ENCODE data around the gene PXMP4.

The PXMP4 gene

DNA sequence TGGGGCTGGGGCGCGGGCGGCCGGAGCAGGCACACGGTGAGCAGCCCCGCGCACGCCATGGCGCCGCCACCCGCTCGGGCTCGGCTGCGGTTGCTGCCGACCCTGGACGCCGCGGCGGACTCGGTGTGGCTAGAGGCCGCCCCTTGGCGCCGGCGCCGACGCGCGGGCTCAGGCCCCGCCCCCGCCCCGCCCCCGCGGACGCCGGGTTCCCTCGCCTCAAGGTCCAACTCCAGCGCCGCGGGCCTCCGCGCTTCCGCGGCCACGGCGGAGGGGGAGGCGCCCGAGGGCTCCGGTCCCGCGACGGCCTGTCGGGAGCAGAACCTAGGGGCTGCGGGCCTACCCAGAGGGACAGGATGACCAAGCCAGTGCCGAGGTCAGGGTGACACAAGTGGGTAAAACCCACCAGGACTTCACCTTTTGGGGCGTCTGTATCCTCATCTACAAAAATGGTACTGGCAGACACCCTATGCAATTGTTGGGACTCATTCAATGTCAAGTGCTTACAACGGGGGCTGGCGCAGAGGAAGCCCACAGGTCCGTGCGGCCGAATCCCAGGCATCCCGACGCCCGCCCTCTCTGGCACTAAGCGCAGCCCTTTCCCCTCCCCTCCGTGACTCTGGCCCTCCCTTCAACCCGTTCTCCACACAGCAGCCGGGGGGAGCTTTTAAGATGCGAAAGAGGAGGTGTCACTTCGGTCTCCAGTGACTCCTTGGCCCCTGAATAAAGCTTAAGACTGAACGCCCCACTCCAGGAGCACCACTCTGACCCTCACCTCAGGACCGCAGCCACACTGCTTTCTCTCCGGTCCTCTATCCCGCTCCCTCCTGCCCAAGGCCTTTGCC, 45.6 kb downstream of the PXMP4 start, which contains the start of gene NECAB3:
TSS of gene NECAB3 (minus strand) at position 135 of the 842 bp plus-strand sequence. CDS start at position 59, 76 bp downstream.
- TF ChIP-seq EGR1 (IDR thresholded peaks at IDR 0.05) (no peak; the same call in 1 of the 2 replicates), RAD21 (IDR thresholded peaks at IDR 0.05; ENCODE audit: low read depth) (no peak), CEBPB (IDR thresholded peaks at IDR 0.05) (no peak), TCF12 (IDR thresholded peaks at IDR 0.05; ENCODE audit: low read depth) (no peak), NFIC (IDR thresholded peaks at IDR 0.05) (no peak), YY1 (IDR thresholded peaks at IDR 0.05; ENCODE audit: low read depth) (peak; percentile 38; the same call in 1 of the 2 replicates), TEAD4 (IDR thresholded peaks at IDR 0.05) (no peak), CREB1 (IDR thresholded peaks at IDR 0.05; ENCODE audit: low read depth) (no peak), ZBTB7A (IDR thresholded peaks at IDR 0.05; ENCODE audit: low read depth) (no peak), FOXM1 (IDR thresholded peaks at IDR 0.05; ENCODE audit: borderline replicate concordance, low read depth) (no peak), EP300 (IDR thresholded peaks at IDR 0.05; ENCODE audit: borderline replicate concordance) (peak; percentile 19; the same call in 1 of the 2 replicates)
- TF ChIP-seq, protein P1, sequence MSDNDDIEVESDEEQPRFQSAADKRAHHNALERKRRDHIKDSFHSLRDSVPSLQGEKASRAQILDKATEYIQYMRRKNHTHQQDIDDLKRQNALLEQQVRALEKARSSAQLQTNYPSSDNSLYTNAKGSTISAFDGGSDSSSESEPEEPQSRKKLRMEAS (IDR thresholded peaks at IDR 0.05): peak; percentile 70

DNA sequence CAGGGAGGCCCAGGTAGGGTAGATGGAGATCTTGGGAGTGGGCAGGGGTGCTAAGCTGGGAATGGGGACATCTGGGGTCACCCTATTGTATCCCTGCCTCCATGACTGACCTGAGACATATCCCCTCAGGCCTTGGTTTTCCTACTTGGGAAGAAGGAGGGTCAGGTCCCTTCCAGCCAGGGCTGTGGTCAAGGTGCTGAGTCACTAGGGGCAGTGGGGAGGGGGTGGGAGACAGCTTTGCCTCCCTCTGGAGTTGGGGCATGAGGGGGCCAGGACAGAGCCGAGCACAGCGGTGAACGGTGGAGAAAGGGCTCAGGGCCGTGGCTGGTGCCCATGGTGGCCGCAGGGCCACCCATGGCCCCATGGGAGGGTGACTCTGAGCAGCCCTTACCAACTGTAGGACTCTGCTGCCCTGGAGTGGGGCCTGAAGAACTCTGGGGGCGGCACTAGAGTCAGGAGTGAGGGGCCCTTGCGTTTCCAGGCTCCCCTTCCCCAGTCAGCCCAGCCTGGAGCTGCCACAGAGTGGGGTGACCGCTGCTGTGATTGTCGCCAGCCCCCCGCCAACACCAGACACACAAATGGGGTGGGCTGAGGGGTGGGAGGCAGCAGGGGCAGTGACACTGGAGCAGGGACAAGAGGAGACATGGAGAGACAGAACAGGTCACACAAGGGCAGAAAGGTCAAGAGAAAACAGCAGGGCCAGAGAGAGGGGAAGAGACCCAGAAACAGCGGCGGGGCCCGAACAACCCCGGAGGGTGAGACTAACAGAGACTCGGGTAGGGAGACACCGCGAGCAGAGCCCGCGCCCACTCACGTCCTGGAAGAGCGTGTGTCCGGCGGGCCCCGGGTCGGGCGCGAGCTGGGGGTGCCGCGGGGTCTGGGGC, 46.5 kb downstream of the PXMP4 start:
- TF ChIP-seq CREB1 (IDR thresholded peaks at IDR 0.05; ENCODE audit: low read depth) (no peak), EGR1 (IDR thresholded peaks at IDR 0.05) (0 out of 2 replicates have a peak, but pooled peaks have one; percentile 4), ZBTB7A (IDR thresholded peaks at IDR 0.05; ENCODE audit: low read depth) (peak; percentile 41; the same call in 1 of the 2 replicates), RAD21 (IDR thresholded peaks at IDR 0.05; ENCODE audit: low read depth) (no peak), FOXM1 (IDR thresholded peaks at IDR 0.05; ENCODE audit: borderline replicate concordance, low read depth) (no peak), NFIC (IDR thresholded peaks at IDR 0.05) (no peak), TCF12 (IDR thresholded peaks at IDR 0.05; ENCODE audit: low read depth) (no peak), TEAD4 (IDR thresholded peaks at IDR 0.05) (no peak), CEBPB (IDR thresholded peaks at IDR 0.05) (no peak), TAF1 (IDR thresholded peaks at IDR 0.05; ENCODE audit: low read depth) (no peak), EP300 (IDR thresholded peaks at IDR 0.05; ENCODE audit: borderline replicate concordance) (no peak), YY1 (IDR thresholded peaks at IDR 0.05; ENCODE audit: low read depth) (no peak)
- TF ChIP-seq, protein P2, sequence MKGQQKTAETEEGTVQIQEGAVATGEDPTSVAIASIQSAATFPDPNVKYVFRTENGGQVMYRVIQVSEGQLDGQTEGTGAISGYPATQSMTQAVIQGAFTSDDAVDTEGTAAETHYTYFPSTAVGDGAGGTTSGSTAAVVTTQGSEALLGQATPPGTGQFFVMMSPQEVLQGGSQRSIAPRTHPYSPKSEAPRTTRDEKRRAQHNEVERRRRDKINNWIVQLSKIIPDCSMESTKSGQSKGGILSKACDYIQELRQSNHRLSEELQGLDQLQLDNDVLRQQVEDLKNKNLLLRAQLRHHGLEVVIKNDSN (IDR thresholded peaks at IDR 0.05): no peak
- TF ChIP-seq, protein P1 (IDR thresholded peaks at IDR 0.05): no peak
- TF ChIP-seq, protein P3, sequence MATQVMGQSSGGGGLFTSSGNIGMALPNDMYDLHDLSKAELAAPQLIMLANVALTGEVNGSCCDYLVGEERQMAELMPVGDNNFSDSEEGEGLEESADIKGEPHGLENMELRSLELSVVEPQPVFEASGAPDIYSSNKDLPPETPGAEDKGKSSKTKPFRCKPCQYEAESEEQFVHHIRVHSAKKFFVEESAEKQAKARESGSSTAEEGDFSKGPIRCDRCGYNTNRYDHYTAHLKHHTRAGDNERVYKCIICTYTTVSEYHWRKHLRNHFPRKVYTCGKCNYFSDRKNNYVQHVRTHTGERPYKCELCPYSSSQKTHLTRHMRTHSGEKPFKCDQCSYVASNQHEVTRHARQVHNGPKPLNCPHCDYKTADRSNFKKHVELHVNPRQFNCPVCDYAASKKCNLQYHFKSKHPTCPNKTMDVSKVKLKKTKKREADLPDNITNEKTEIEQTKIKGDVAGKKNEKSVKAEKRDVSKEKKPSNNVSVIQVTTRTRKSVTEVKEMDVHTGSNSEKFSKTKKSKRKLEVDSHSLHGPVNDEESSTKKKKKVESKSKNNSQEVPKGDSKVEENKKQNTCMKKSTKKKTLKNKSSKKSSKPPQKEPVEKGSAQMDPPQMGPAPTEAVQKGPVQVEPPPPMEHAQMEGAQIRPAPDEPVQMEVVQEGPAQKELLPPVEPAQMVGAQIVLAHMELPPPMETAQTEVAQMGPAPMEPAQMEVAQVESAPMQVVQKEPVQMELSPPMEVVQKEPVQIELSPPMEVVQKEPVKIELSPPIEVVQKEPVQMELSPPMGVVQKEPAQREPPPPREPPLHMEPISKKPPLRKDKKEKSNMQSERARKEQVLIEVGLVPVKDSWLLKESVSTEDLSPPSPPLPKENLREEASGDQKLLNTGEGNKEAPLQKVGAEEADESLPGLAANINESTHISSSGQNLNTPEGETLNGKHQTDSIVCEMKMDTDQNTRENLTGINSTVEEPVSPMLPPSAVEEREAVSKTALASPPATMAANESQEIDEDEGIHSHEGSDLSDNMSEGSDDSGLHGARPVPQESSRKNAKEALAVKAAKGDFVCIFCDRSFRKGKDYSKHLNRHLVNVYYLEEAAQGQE (IDR thresholded peaks at IDR 0.05; ENCODE audit: low read depth): no peak

DNA sequence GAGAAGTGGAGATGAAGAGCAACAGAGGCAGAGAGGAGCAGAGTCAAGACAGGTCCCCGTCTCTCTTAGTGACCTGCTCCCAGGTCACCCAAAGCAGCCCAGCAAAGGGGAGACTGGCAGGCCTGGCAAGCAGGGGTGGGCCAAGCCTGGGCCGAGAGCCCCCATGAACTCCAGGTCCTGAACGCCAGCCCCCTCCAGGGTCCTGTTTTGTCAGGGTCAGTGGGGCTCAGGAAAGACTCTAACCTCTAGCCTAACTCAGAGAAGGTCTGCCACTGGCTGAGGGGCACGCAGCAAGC, 47.0 kb downstream of the PXMP4 start:
- TF ChIP-seq EGR1 (IDR thresholded peaks at IDR 0.05): no peak
- TF ChIP-seq RAD21 (IDR thresholded peaks at IDR 0.05; ENCODE audit: low read depth): no peak

DNA sequence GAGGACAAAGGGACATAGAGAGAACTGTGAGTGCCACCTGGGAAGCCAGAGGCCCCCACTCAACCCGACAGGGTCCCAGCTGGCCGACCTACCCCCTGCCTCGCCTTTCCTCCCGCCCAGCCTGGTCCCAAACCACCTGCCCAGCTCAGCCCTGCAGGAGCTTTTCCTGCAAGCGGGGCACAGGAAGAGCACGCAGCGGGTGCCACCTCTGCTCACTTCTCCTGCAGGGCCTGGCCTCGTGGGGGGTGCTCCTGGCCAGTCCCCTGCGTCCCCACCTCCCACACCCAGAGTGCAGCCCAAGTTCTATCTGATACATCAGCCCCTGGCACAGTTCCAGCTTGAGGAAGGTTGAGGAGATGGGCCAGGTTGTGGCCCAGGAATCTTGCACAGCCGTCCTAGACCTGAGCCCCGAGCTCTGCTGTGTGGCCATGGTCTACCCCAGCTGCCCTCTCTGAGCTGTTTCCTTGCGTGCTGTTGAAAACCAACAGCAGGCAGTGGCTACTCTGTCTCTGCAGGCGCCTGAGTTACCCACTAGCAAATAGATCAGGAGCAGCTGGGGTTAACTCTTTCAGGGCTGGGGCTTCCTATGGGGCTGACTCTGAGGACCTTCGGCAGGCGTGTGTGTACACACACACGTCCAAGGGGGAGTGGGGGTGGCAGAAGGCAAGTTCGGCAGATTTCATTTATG, 47.5 kb downstream of the PXMP4 start:
- TF ChIP-seq EGR1 (IDR thresholded peaks at IDR 0.05): no peak
- peak; percentile 77 for TF ChIP-seq EP300 (IDR thresholded peaks at IDR 0.05; ENCODE audit: borderline replicate concordance)
- TF ChIP-seq, protein P1 (IDR thresholded peaks at IDR 0.05): no peak
- TF ChIP-seq TEAD4 (IDR thresholded peaks at IDR 0.05): 0 out of 2 replicates have a peak, but pooled peaks have one; percentile 14
- TF ChIP-seq TCF12 (IDR thresholded peaks at IDR 0.05; ENCODE audit: low read depth): peak; percentile 90
- no peak for TF ChIP-seq YY1 (IDR thresholded peaks at IDR 0.05; ENCODE audit: low read depth)
- peak; percentile 82 for TF ChIP-seq NFIC (IDR thresholded peaks at IDR 0.05)
- no peak for TF ChIP-seq TAF1 (IDR thresholded peaks at IDR 0.05; ENCODE audit: low read depth)
- TF ChIP-seq, protein P2 (IDR thresholded peaks at IDR 0.05): no peak
- no peak for TF ChIP-seq CEBPB (IDR thresholded peaks at IDR 0.05)
- peak; percentile 6; the same call in 1 of the 2 replicates for TF ChIP-seq RAD21 (IDR thresholded peaks at IDR 0.05; ENCODE audit: low read depth)
- TF ChIP-seq ZBTB7A (IDR thresholded peaks at IDR 0.05; ENCODE audit: low read depth): no peak
- TF ChIP-seq CREB1 (IDR thresholded peaks at IDR 0.05; ENCODE audit: low read depth): no peak
- TF ChIP-seq, protein P3 (IDR thresholded peaks at IDR 0.05; ENCODE audit: low read depth): no peak
- TF ChIP-seq FOXM1 (IDR thresholded peaks at IDR 0.05; ENCODE audit: borderline replicate concordance, low read depth): 0 out of 2 replicates have a peak, but pooled peaks have one; percentile 31
